ENCODE results near the gene MYO7B.

- TF ChIP-seq CTCF (IDR thresholded peaks at IDR 0.05) (no peak), POLR2A (IDR thresholded peaks at IDR 0.05) (no peak)
Observed at GRCh38 chr2:127597984-127598380, 62.5 kb downstream of the MYO7B start.

Data from uterus (tissue), 2 donors.